ENCODE measurements around the gene FYCO1. TPM values are rescaled to one million over a fixed set of nuclear protein-coding genes. Genes with fewer than 3 reads are reported as not detected.

The FYCO1 gene
- total and polyA plus RNA-seq, 2 of the 8 experiments (the other 6 are each of a cell fraction or from before 2014, with no cell fraction given), result 4.8 to 10.8 TPM

GRCh38 chr3:45988804-45989203, 6.8 kb downstream of the FYCO1 start (continued):
- TF ChIP-seq CHD7 (IDR thresholded peaks at IDR 0.05; ENCODE audit: insufficient replicate concordance, low read length), result no peak
- TF ChIP-seq CREB1 (IDR thresholded peaks at IDR 0.05), result no peak
- TF ChIP-seq, protein P1, sequence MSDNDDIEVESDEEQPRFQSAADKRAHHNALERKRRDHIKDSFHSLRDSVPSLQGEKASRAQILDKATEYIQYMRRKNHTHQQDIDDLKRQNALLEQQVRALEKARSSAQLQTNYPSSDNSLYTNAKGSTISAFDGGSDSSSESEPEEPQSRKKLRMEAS (IDR thresholded peaks at IDR 0.05), result no peak
- TF ChIP-seq SP4 (IDR thresholded peaks at IDR 0.05; ENCODE audit: low read length), result no peak
